GM23338 (cell line): ENCODE data around the gene TIMM21. TPM values are rescaled to one million over a fixed set of nuclear protein-coding genes. Genes with fewer than 3 reads are reported as not detected.

Experiments used
- ATAC-seq: fragments of 200-7000 bp; cut with Tn5 transposase; 3 replicates; pipeline ENCODE4 v1.9.1; 2020
- DNase-seq: peaks from one replicate; pipeline ENCODE4 v3.0.0-alpha.2; 2015; ENCODE audit warnings: low spot score
- H2AFZ ChIP-seq: fragments of 200-600 bp; sonication (generic); 2 replicates; pipeline ENCODE4 v1.8.0; 2016; ENCODE audit warnings: antibody characterized with exemption, mild to moderate bottlenecking, moderate library complexity
- H3F3A ChIP-seq: fragments of 200-600 bp; sonication (generic); replicated peaks from 2 replicates; pipeline ENCODE4 v1.8.0; 2017; ENCODE audit warnings: antibody characterized with exemption, mixed run types, low read depth
- H3K27ac ChIP-seq: fragments of 200-600 bp; sonication (generic); 2 replicates; pipeline ENCODE4 v1.6.1; 2016; ENCODE audit warnings: low read depth
- H3K27me3 ChIP-seq: fragments of 200-600 bp; sonication (generic); 2 replicates; pipeline ENCODE4 v1.8.0; 2016; ENCODE audit warnings: mild to moderate bottlenecking, mixed run types, moderate library complexity; ENCODE audit not compliant: insufficient read depth
- H3K36me3 ChIP-seq: fragments of 200-600 bp; sonication (generic); 2 replicates; pipeline ENCODE4 v1.8.0; 2016; ENCODE audit warnings: mild to moderate bottlenecking; ENCODE audit not compliant: insufficient read depth
- H3K4me1 ChIP-seq: fragments of 200-600 bp; sonication (generic); 2 replicates; pipeline ENCODE4 v1.8.0; 2016; ENCODE audit warnings: mild to moderate bottlenecking, moderate library complexity; ENCODE audit not compliant: insufficient read depth
- H3K4me2 ChIP-seq: fragments of 200-600 bp; sonication (generic); 2 replicates; pipeline ENCODE4 v1.7.1; 2017; ENCODE audit warnings: mixed run types
- H3K4me3 ChIP-seq: fragments of 200-600 bp; sonication (generic); 2 replicates; pipeline ENCODE4 v1.6.1; 2016; ENCODE audit warnings: mixed run types
- H3K79me2 ChIP-seq: fragments of 200-600 bp; sonication (generic); replicated peaks from 2 replicates; pipeline ENCODE4 v1.8.0; 2017; ENCODE audit warnings: mild to moderate bottlenecking; ENCODE audit not compliant: insufficient read depth
- H3K9me2 ChIP-seq: fragments of 200-600 bp; sonication (generic); 2 replicates; pipeline ENCODE4 v1.8.0; 2017; ENCODE audit not compliant: insufficient read depth
- H4K20me1 ChIP-seq: fragments of 200-600 bp; sonication (generic); replicated peaks from 2 replicates; pipeline ENCODE4 v1.8.0; 2017; ENCODE audit warnings: mild to moderate bottlenecking; ENCODE audit not compliant: insufficient read depth
- H3K27ac Mint-ChIP-seq: 2 replicates; pipeline ENCODE4 v1.8.0; 2020; ENCODE audit warnings: inconsistent platforms, mild to moderate bottlenecking, moderate library complexity, mixed read lengths
- H3K27me3 Mint-ChIP-seq: 3 replicates; pipeline ENCODE4 v1.8.0; 2022; ENCODE audit warnings: low read depth, mild to moderate bottlenecking, moderate library complexity, mixed read lengths, inconsistent platforms; ENCODE audit not compliant: insufficient read depth, poor library complexity
- H3K36me3 Mint-ChIP-seq: 3 replicates; pipeline ENCODE4 v1.8.0; 2021; ENCODE audit warnings: low read depth, mild to moderate bottlenecking, inconsistent platforms, moderate library complexity, mixed read lengths
- H3K4me1 Mint-ChIP-seq: 3 replicates; pipeline ENCODE4 v1.8.0; 2020; ENCODE audit warnings: mild to moderate bottlenecking, inconsistent platforms, mixed read lengths
- H3K4me3 Mint-ChIP-seq: 3 replicates; pipeline ENCODE4 v1.8.0; 2021; ENCODE audit warnings: moderate library complexity, mild to moderate bottlenecking, inconsistent platforms, mixed read lengths
- H3K9me3 Mint-ChIP-seq: 3 replicates; pipeline ENCODE4 v1.8.0; 2020; ENCODE audit warnings: moderate library complexity, mild to moderate bottlenecking, inconsistent platforms, mixed read lengths
- CREB1 ChIP-seq: fragments of 250-450 bp; sonication (Bioruptor Pico); IDR thresholded peaks from 2 replicates; pipeline ENCODE4 v1.5.0; 2020; ENCODE audit warnings: low read depth, mild to moderate bottlenecking, moderate library complexity
- CTCF ChIP-seq, 2 experiments: fragments of 200-600 bp in 1 of 2; sonication (generic) in 1 of 2; conservative IDR thresholded peaks; 2 replicates each; pipeline versions ENCODE4 v1.5.1 to v1.6.1; 2016 to 2017; ENCODE audit warnings: antibody characterized with exemption in 2 of 2, low read depth in 2 of 2, mild to moderate bottlenecking in 2 of 2, moderate library complexity in 1 of 2
- EZH2 ChIP-seq: fragments of 200-600 bp; sonication (generic); IDR thresholded peaks from one replicate; pipeline ENCODE4 v1.8.0; 2017; ENCODE audit warnings: antibody characterized with exemption, mild to moderate bottlenecking, low read depth; ENCODE audit not compliant: unreplicated experiment
- EZH2phosphoT487 ChIP-seq: fragments of 200-600 bp; sonication (generic); IDR thresholded peaks from one replicate; pipeline ENCODE4 v1.8.1; 2018; ENCODE audit warnings: antibody characterized with exemption; ENCODE audit not compliant: unreplicated experiment
- JUNB ChIP-seq: IDR thresholded peaks from one replicate; pipeline ENCODE4 v1.6.1; 2016; ENCODE audit warnings: antibody characterized with exemption; ENCODE audit not compliant: unreplicated experiment
- NANOG ChIP-seq: IDR thresholded peaks from 2 replicates; pipeline ENCODE4 v1.6.1; 2016; ENCODE audit warnings: antibody characterized with exemption, borderline replicate concordance
- POLR2AphosphoS5 ChIP-seq: IDR thresholded peaks from 2 replicates; pipeline ENCODE4 v1.6.1; 2016; ENCODE audit warnings: antibody characterized with exemption, low read depth
- STAT1 ChIP-seq: IDR thresholded peaks from one replicate; pipeline ENCODE4 v1.6.1; 2016; ENCODE audit warnings: antibody characterized with exemption; ENCODE audit not compliant: unreplicated experiment
- ZNF114 ChIP-seq: fragments of 250-450 bp; sonication (Bioruptor Pico); IDR thresholded peaks from 2 replicates; pipeline ENCODE4 v1.5.0; 2020; ENCODE audit warnings: mild to moderate bottlenecking, moderate library complexity
- ZNF331 ChIP-seq: fragments of 250-450 bp; sonication (Bioruptor Pico); IDR thresholded peaks from 2 replicates; pipeline ENCODE4 v1.5.0; 2020; ENCODE audit warnings: low read depth, mild to moderate bottlenecking, moderate library complexity
- ZNF462 ChIP-seq: fragments of 250-450 bp; sonication (Bioruptor Pico); IDR thresholded peaks from 2 replicates; pipeline ENCODE4 v1.5.0; 2020; ENCODE audit warnings: mild to moderate bottlenecking, moderate library complexity
- polyA plus RNA-seq: library from polyadenylated mRNA; unstranded; fragments of >200 nt; fragmentation: Nextera tagmentation; extraction: Ambion mirVana; gene quantifications from 2 replicates; pipeline ENCODE4 v1.2.1, GENCODE V29; 2016
- total RNA-seq: library from RNA; depleted of rRNA; stranded (reverse); fragments of >200 nt; shearing (Covaris generic); gene quantifications from 2 replicates; pipeline ENCODE4 v1.2.3, GENCODE V29; 2014
- TF ChIP-seq, protein P1 (sequence below): IDR thresholded peaks from one replicate; pipeline ENCODE4 v1.6.1; 2018; ENCODE audit warnings: antibody characterized with exemption; ENCODE audit not compliant: unreplicated experiment
- TF ChIP-seq, protein P2 (sequence below): IDR thresholded peaks from 2 replicates; pipeline ENCODE4 v1.6.1; 2016; ENCODE audit warnings: antibody characterized with exemption

The TIMM21 gene
- total and polyA plus RNA-seq, 2 experiments from 2014 or later, result 49.2 to 97.6 TPM

GRCh38 chr18:74113711-74114110 is 34.6 kb upstream of the TIMM21 start:
- Histone ChIP-seq H3K36me3 (peaks cover 6% of the 10 kb centered on the region; the same call in 1 of the 2 replicates), H3K4me3 (no peak overlapping the region), H2AFZ (no peak overlapping the region), H3K4me2 (peak overlapping the region; percentile 3; the same call in 1 of the 2 replicates), H4K20me1 (no peaks in the 10 kb centered on the region), H3F3A (no peaks in the 10 kb centered on the region), H3K9me2 (no peaks in the 10 kb centered on the region), H3K27ac (no peak overlapping the region), H3K27me3 (no peaks in the 10 kb centered on the region), H3K4me1 (peaks cover 28% of the 10 kb centered on the region), H3K79me2 (no peaks in the 10 kb centered on the region)
- H3K9me3 Mint-ChIP-seq, result peaks cover 24% of the 10 kb centered on the region; the same call in 2 of the 3 replicates
- H3K27me3 Mint-ChIP-seq, result peaks cover 4% of the 10 kb centered on the region
- no peak overlapping the region for H3K27ac Mint-ChIP-seq
- TF ChIP-seq, protein P1, sequence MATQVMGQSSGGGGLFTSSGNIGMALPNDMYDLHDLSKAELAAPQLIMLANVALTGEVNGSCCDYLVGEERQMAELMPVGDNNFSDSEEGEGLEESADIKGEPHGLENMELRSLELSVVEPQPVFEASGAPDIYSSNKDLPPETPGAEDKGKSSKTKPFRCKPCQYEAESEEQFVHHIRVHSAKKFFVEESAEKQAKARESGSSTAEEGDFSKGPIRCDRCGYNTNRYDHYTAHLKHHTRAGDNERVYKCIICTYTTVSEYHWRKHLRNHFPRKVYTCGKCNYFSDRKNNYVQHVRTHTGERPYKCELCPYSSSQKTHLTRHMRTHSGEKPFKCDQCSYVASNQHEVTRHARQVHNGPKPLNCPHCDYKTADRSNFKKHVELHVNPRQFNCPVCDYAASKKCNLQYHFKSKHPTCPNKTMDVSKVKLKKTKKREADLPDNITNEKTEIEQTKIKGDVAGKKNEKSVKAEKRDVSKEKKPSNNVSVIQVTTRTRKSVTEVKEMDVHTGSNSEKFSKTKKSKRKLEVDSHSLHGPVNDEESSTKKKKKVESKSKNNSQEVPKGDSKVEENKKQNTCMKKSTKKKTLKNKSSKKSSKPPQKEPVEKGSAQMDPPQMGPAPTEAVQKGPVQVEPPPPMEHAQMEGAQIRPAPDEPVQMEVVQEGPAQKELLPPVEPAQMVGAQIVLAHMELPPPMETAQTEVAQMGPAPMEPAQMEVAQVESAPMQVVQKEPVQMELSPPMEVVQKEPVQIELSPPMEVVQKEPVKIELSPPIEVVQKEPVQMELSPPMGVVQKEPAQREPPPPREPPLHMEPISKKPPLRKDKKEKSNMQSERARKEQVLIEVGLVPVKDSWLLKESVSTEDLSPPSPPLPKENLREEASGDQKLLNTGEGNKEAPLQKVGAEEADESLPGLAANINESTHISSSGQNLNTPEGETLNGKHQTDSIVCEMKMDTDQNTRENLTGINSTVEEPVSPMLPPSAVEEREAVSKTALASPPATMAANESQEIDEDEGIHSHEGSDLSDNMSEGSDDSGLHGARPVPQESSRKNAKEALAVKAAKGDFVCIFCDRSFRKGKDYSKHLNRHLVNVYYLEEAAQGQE, result no peak
- TF ChIP-seq STAT1, result no peak
- no peak for TF ChIP-seq EZH2
- TF ChIP-seq ZNF462 (CRISPR knock-in tag), result no peak
- no peak for TF ChIP-seq EZH2phosphoT487
- TF ChIP-seq ZNF331 (CRISPR knock-in tag), result no peak
- no peak for TF ChIP-seq NANOG
- TF ChIP-seq JUNB, result no peak
- no peak for TF ChIP-seq CTCF (conservative IDR thresholded peaks at IDR 0.05; ENCODE audit: low read depth in 2 of 2)
- TF ChIP-seq, protein P2, sequence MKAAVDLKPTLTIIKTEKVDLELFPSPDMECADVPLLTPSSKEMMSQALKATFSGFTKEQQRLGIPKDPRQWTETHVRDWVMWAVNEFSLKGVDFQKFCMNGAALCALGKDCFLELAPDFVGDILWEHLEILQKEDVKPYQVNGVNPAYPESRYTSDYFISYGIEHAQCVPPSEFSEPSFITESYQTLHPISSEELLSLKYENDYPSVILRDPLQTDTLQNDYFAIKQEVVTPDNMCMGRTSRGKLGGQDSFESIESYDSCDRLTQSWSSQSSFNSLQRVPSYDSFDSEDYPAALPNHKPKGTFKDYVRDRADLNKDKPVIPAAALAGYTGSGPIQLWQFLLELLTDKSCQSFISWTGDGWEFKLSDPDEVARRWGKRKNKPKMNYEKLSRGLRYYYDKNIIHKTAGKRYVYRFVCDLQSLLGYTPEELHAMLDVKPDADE, result no peak
- TF ChIP-seq CREB1 (CRISPR knock-in tag), result no peak
- TF ChIP-seq POLR2AphosphoS5, result no peak
- TF ChIP-seq ZNF114 (CRISPR knock-in tag), result no peak
- peaks cover 7% of the 10 kb centered on the region; the same call in 2 of the 3 replicates for H3K36me3 Mint-ChIP-seq
- H3K4me3 Mint-ChIP-seq, result no peak overlapping the region
- no peak for DNase-seq
- peaks cover 31% of the 10 kb centered on the region for H3K4me1 Mint-ChIP-seq
- no peak for ATAC-seq
